HCT116 (cell line): ENCODE results near the gene GRIK3. TPM values are rescaled to one million over a fixed set of nuclear protein-coding genes. Genes with fewer than 3 reads are reported as not detected.

Experiments used
- ATAC-seq: fragments of 200-7000 bp; cut with Tn5 transposase; 2 replicates; pipeline ENCODE4 v1.9.1; 2020; ENCODE audit warnings: mild to moderate bottlenecking, moderate library complexity
- BruUV-seq: library from RNA; stranded (reverse); fragments of 400-500 nt; replicated peaks from 2 replicates; lab custom pipeline; 2021; lab: Mats Ljungman, UMichigan
- CTCF ChIA-PET: fragments of 300-600 bp; sonication (Branson Sonifier 250); formaldehyde crosslinking; loops from one replicate; lab custom pipeline; 2021; ENCODE audit warnings: antibody characterized with exemption; lab: Charles Lee
- POLR2A ChIA-PET: fragments of 300-600, 350-600 bp; sonication (Branson Sonifier 250); formaldehyde crosslinking; loops from one replicate; lab custom pipeline; 2021; ENCODE audit warnings: antibody characterized with exemption; lab: Charles Lee
- RAD21 ChIA-PET, 2 experiments: fragments of 300-600 bp; sonication (Branson Sonifier 250); formaldehyde crosslinking; loops; one replicate each; lab custom pipeline; 2023; ENCODE audit warnings: low total read pairs in 2 of 2; ENCODE audit not compliant: uncharacterized antibody in 2 of 2, unreplicated experiment in 2 of 2, low non-redundant PET in 1 of 2; lab: Charles Lee
- DNase-seq: peaks from one replicate; pipeline ENCODE4 v3.0.0-alpha.2; 2010; ENCODE audit warnings: low read depth, low spot score
- H2AFZ ChIP-seq: fragments of 200-600 bp; shearing (Covaris generic), sonication (generic); 2 replicates; pipeline ENCODE4 v1.6.1; 2017; ENCODE audit warnings: low read depth, mixed run types, mixed read lengths, antibody characterized with exemption, low read length; ENCODE audit not compliant: poor library complexity, severe bottlenecking
- H3K27ac ChIP-seq: 2 replicates; pipeline ENCODE4 v1.5.1; 2012; ENCODE audit warnings: low read depth, low read length
- H3K27me3 ChIP-seq: fragments of 200-600 bp; sonication (generic); 2 replicates; pipeline ENCODE4 v1.6.1; 2016; ENCODE audit warnings: mixed run types, low read length, mixed read lengths; ENCODE audit not compliant: insufficient read depth
- H3K36me3 ChIP-seq, 2 experiments: fragments of 200-500 bp in 1 of 2; fragments of 200-600 bp in 1 of 2; sonication (Bioruptor generic) in 1 of 2; sonication (generic) in 1 of 2; 2 replicates each; pipeline versions ENCODE4 v1.5.1 to v1.6.1; 2014 to 2016; ENCODE audit warnings: low read length in 2 of 2, inconsistent platforms in 1 of 2, mixed read lengths in 1 of 2, mixed run types in 1 of 2; ENCODE audit not compliant: insufficient read depth in 2 of 2, control insufficient read depth in 1 of 2
- H3K4me1 ChIP-seq, 2 experiments: fragments of 200-600 bp in 1 of 2; sonication (generic) in 1 of 2; 2 replicates each; pipeline versions ENCODE4 v1.5.1 to v1.6.1; 2012 to 2017; ENCODE audit warnings: low read length in 2 of 2, inconsistent platforms in 1 of 2, mild to moderate bottlenecking in 1 of 2, mixed read lengths in 1 of 2, mixed run types in 1 of 2, moderate library complexity in 1 of 2; ENCODE audit not compliant: insufficient read depth in 2 of 2, control insufficient read depth in 1 of 2
- H3K4me2 ChIP-seq: fragments of 200-600 bp; sonication (generic); 2 replicates; pipeline ENCODE4 v1.6.1; 2017; ENCODE audit warnings: mixed run types, low read length, mixed read lengths
- H3K4me3 ChIP-seq, 2 experiments: fragments of 200-600 bp in 1 of 2; sonication (generic) in 1 of 2; replicated peaks in 1 of 2; 2 replicates each; pipeline ENCODE4 v1.5.1; 2011 to 2016; ENCODE audit warnings: low read length in 2 of 2, control low read depth in 1 of 2, low read depth in 1 of 2, mild to moderate bottlenecking in 1 of 2, mixed read lengths in 1 of 2, mixed run types in 1 of 2
- H3K79me2 ChIP-seq: fragments of 200-600 bp; sonication (generic); 2 replicates; pipeline ENCODE4 v1.6.1; 2017; ENCODE audit warnings: mild to moderate bottlenecking, mixed run types, low read length, moderate library complexity, mixed read lengths; ENCODE audit not compliant: insufficient read depth
- H3K9ac ChIP-seq: fragments of 200-600 bp; sonication (generic); 2 replicates; pipeline ENCODE4 v1.6.1; 2016; ENCODE audit warnings: low read length, mixed read lengths
- H3K9me2 ChIP-seq: fragments of 200-600 bp; sonication (generic), shearing (Covaris generic); 2 replicates; pipeline ENCODE4 v1.6.1; 2017; ENCODE audit warnings: mixed run types, mild to moderate bottlenecking, moderate library complexity; ENCODE audit not compliant: insufficient read depth
- H3K9me3 ChIP-seq, 2 experiments: fragments of 200-500 bp in 1 of 2; fragments of 200-600 bp in 1 of 2; sonication (Bioruptor generic) in 1 of 2; sonication (generic) in 1 of 2; 2 replicates each; pipeline ENCODE4 v1.6.1; 2014 to 2017; ENCODE audit warnings: low read length in 2 of 2, mixed read lengths in 2 of 2, inconsistent platforms in 1 of 2, low read depth in 1 of 2, mild to moderate bottlenecking in 1 of 2, mixed run types in 1 of 2, moderate library complexity in 1 of 2; ENCODE audit not compliant: control insufficient read depth in 1 of 2, insufficient read depth in 1 of 2
- H4K20me1 ChIP-seq: fragments of 200-600 bp; sonication (generic), shearing (Covaris generic); 2 replicates; pipeline ENCODE4 v1.6.1; 2017; ENCODE audit warnings: mixed run types, mild to moderate bottlenecking, moderate library complexity; ENCODE audit not compliant: insufficient read depth
- EGR1 ChIP-seq: IDR thresholded peaks from 2 replicates; pipeline ENCODE4 v1.6.1; 2012; ENCODE audit warnings: low read depth
- ELF1 ChIP-seq: IDR thresholded peaks from 2 replicates; pipeline ENCODE4 v1.6.1; 2012; ENCODE audit warnings: low read depth, borderline replicate concordance
- EZH2 ChIP-seq: fragments of 200-600 bp; sonication (generic); IDR thresholded peaks from 2 replicates; pipeline ENCODE4 v1.6.1; 2017; ENCODE audit warnings: antibody characterized with exemption, mixed run types
- EZH2phosphoT487 ChIP-seq: fragments of 200-600 bp; IDR thresholded peaks from 2 replicates; pipeline ENCODE4 v1.6.1; 2018; ENCODE audit warnings: antibody characterized with exemption, borderline replicate concordance
- FOSL1 ChIP-seq: IDR thresholded peaks from 2 replicates; pipeline ENCODE4 v1.6.1; 2012; ENCODE audit warnings: low read depth
- POLR2A ChIP-seq: IDR thresholded peaks from 2 replicates; pipeline ENCODE4 v1.7.0; 2011; ENCODE audit warnings: borderline replicate concordance; ENCODE audit not compliant: insufficient read depth, insufficient read length; ENCODE audit errors: extremely low read depth
- POLR2AphosphoS5 ChIP-seq: IDR thresholded peaks from 2 replicates; pipeline ENCODE4 v1.6.1; 2011; ENCODE audit warnings: mild to moderate bottlenecking, low read depth, low read length, moderate library complexity
- RAD21 ChIP-seq: IDR thresholded peaks from 2 replicates; pipeline ENCODE4 v1.6.1; 2012; ENCODE audit warnings: low read depth, mild to moderate bottlenecking
- REST ChIP-seq: IDR thresholded peaks from 2 replicates; pipeline ENCODE4 v1.6.1; 2012; ENCODE audit warnings: low read depth
- SIN3A ChIP-seq: IDR thresholded peaks from 2 replicates; pipeline ENCODE4 v1.6.1; 2012; ENCODE audit warnings: low read depth
- SRF ChIP-seq: IDR thresholded peaks from 2 replicates; pipeline ENCODE4 v1.6.1; 2012; ENCODE audit warnings: low read depth
- TCF7L2 ChIP-seq: IDR thresholded peaks from 2 replicates; pipeline ENCODE4 v1.7.0; 2011; ENCODE audit warnings: borderline replicate concordance, inconsistent platforms; ENCODE audit not compliant: insufficient read depth, insufficient read length; ENCODE audit errors: extremely low read depth
- YY1 ChIP-seq: IDR thresholded peaks from 2 replicates; pipeline ENCODE4 v1.6.1; 2011; ENCODE audit warnings: low read length, low read depth, moderate library complexity, mild to moderate bottlenecking; ENCODE audit not compliant: insufficient replicate concordance; ENCODE audit errors: extremely low read depth
- ZBTB33 ChIP-seq: IDR thresholded peaks from 2 replicates; pipeline ENCODE4 v1.6.1; 2011; ENCODE audit warnings: mild to moderate bottlenecking, low read length, moderate library complexity; ENCODE audit not compliant: insufficient replicate concordance; ENCODE audit errors: extremely low read depth
- ZFX ChIP-seq: fragments of 450-650 bp; IDR thresholded peaks from 2 replicates; pipeline ENCODE4 v1.6.1; 2017
- ZNF274 ChIP-seq: fragments of 200-500 bp; sonication (Bioruptor generic); IDR thresholded peaks from 2 replicates; pipeline ENCODE4 v1.6.1; 2014; ENCODE audit warnings: mild to moderate bottlenecking, low read depth, low read length, inconsistent platforms
- intact Hi-C: fragments of 100-400 bp; cut with micrococcal nuclease; formaldehyde crosslinking; loops from 2 replicates; pipeline ENCODE4 v1.10.0; 2022
- total RNA-seq: library from RNA; stranded (reverse); gene quantifications from one replicate; pipeline ENCODE4 v1.2.1, GENCODE V29; 2021; ENCODE audit not compliant: unreplicated experiment

Gene GRIK3
- total RNA-seq, 1 experiment from 2014 or later = not detected

GRCh38 chr1:36783475-36783874 lies 250.8 kb downstream of the GRIK3 start:
- Histone ChIP-seq H3K27me3 (peaks cover 17% of the 10 kb centered on the region; the same call in 1 of the 2 replicates), H2AFZ (no peak overlapping the region), H3K9me2 (no peaks in the 10 kb centered on the region), H3K79me2 (no peaks in the 10 kb centered on the region), H3K9me3 (no peaks in the 10 kb centered on the region), H3K4me3 (no peak overlapping the region), H3K4me1 (no peaks in the 10 kb centered on the region), H3K27ac (no peak overlapping the region), H3K4me2 (no peak overlapping the region), H3K9ac (no peak overlapping the region), H4K20me1 (no peaks in the 10 kb centered on the region), H3K36me3 (no peaks in the 10 kb centered on the region)
- ATAC-seq (no peak), DNase-seq (no peak)
- no peak for TF ChIP-seq EZH2
- no peak for TF ChIP-seq ZNF274
- TF ChIP-seq POLR2AphosphoS5 = no peak
- no peak for TF ChIP-seq SIN3A
- TF ChIP-seq ZBTB33 = no peak
- TF ChIP-seq SRF = no peak
- no peak for TF ChIP-seq EZH2phosphoT487
- TF ChIP-seq RAD21 = no peak
- no peak for TF ChIP-seq REST
- no peak for TF ChIP-seq ZFX
- TF ChIP-seq YY1 = no peak
- no peak for TF ChIP-seq POLR2A
- no peak for TF ChIP-seq ELF1
- TF ChIP-seq TCF7L2 = no peak
- no peak for TF ChIP-seq FOSL1
- TF ChIP-seq EGR1 = no peak
- ChIA-PET RAD21 (no interaction called here), CTCF (no interaction called here), POLR2A (no interaction called here)
- no TSS peak for BruUV-seq
- intact Hi-C loops = no loop called here
